Tibial nerve (tissue), 4 donors: ENCODE results near the gene BRD7. TPM values are rescaled to one million over a fixed set of nuclear protein-coding genes. Genes with fewer than 3 reads are reported as not detected.

Experiments used
- DNase-seq, 2 donors: peaks; one replicate each; pipeline ENCODE4 v3.0.0-alpha.2; 2019; ENCODE audit warnings: low spot score in 2 of 2
- H3K27ac ChIP-seq, 4 donors: fragments of 200-600 bp; sonication (generic) in 3 of 4; one replicate each; pipeline ENCODE4 v1.5.1; 2017 to 2019; ENCODE audit warnings: mild to moderate bottlenecking in 1 of 4
- H3K27me3 ChIP-seq, 2 donors: fragments of 200-600 bp; sonication (generic) in 1 of 2; one replicate each; pipeline versions ENCODE4 v1.5.1 to v1.6.0; 2017 to 2019
- H3K36me3 ChIP-seq, 3 donors: fragments of 200-600 bp; sonication (generic); one replicate each; pipeline ENCODE4 v1.5.1; 2018 to 2019
- H3K4me1 ChIP-seq, 4 donors: fragments of 200-600 bp; sonication (generic) in 3 of 4; one replicate each; pipeline ENCODE4 v1.5.1; 2017 to 2019
- H3K4me3 ChIP-seq, 4 donors: fragments of 200-600 bp; sonication (generic) in 3 of 4; one replicate each; pipeline ENCODE4 v1.5.1; 2017 to 2019; ENCODE audit warnings: mild to moderate bottlenecking in 1 of 4, moderate library complexity in 1 of 4
- H3K9me3 ChIP-seq, 4 donors: fragments of 200-600 bp; sonication (generic) in 3 of 4; one replicate each; pipeline ENCODE4 v1.5.1; 2017 to 2019
- EP300 ChIP-seq, 2 donors: sonication (generic); formaldehyde crosslinking; IDR thresholded peaks; one replicate each; pipeline ENCODE4 v1.6.1; 2017; ENCODE audit warnings: antibody characterized with exemption in 2 of 2, mild to moderate bottlenecking in 1 of 2
- POLR2A ChIP-seq, 2 donors: fragments of 450-650 bp; IDR thresholded peaks; one replicate each; pipeline ENCODE4 v1.6.1; 2017; ENCODE audit warnings: antibody characterized with exemption in 2 of 2, mild to moderate bottlenecking in 2 of 2, moderate library complexity in 2 of 2
- WGBS, 2 donors: methylation state at CpG; one replicate each; pipeline ENCODE4 v1.1.5; 2018; 5-methylcytosine and 5-hydroxymethylcytosine counted together
- total RNA-seq, 4 donors: library from RNA; depleted of rRNA; stranded (reverse); fragments of >200 nt; gene quantifications; one replicate each; pipeline ENCODE4 v1.1.0, GENCODE V29; 2016
- TF ChIP-seq, protein P1 (sequence below), 5 experiments: fragments of 200-600 bp in 3 of 5; fragments of 450-650 bp in 2 of 5; sonication (generic) in 3 of 5; IDR thresholded peaks; one replicate each; pipeline ENCODE4 v1.5.1; 2016 to 2019; ENCODE audit warnings: antibody characterized with exemption in 5 of 5, mild to moderate bottlenecking in 3 of 5, moderate library complexity in 2 of 5

BRD7 gene
- total RNA-seq: 10 to 100 TPM; 35.4 to 55.7 (median 41.6) TPM

GRCh38 chr16:50368410-50369132 is at the start of gene BRD7:
Gene BRD7 (minus strand): TSS chr16:50368988. CDS start chr16:50368774, 214 bp downstream.
- peaks cover 2 to 49% (median 26%) of the 10 kb centered on the region in 4 donors for H3K4me1 ChIP-seq
- no peaks in the 10 kb centered on the region for H3K9me3 ChIP-seq
- peak; percentile 27 to 32 for DNase-seq
- H3K36me3 ChIP-seq: peaks cover 0 to 13% (median 0%) of the 10 kb centered on the region in 3 donors
- peak within 1 kb of the TSS; percentile 71 to 95 (median 84) for H3K4me3 ChIP-seq
- peak within 1 kb of the TSS; percentile 28 to 87 (median 83) for H3K27ac ChIP-seq
- no peak for TF ChIP-seq POLR2A (IDR thresholded peaks at IDR 0.05)
- TF ChIP-seq, protein P1, sequence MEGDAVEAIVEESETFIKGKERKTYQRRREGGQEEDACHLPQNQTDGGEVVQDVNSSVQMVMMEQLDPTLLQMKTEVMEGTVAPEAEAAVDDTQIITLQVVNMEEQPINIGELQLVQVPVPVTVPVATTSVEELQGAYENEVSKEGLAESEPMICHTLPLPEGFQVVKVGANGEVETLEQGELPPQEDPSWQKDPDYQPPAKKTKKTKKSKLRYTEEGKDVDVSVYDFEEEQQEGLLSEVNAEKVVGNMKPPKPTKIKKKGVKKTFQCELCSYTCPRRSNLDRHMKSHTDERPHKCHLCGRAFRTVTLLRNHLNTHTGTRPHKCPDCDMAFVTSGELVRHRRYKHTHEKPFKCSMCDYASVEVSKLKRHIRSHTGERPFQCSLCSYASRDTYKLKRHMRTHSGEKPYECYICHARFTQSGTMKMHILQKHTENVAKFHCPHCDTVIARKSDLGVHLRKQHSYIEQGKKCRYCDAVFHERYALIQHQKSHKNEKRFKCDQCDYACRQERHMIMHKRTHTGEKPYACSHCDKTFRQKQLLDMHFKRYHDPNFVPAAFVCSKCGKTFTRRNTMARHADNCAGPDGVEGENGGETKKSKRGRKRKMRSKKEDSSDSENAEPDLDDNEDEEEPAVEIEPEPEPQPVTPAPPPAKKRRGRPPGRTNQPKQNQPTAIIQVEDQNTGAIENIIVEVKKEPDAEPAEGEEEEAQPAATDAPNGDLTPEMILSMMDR (IDR thresholded peaks at IDR 0.05): peak; percentile 55 to 97 (median 73)
- WGBS, 2 donors: 0% methylated on average over 47 to 77 of the region's 109 CpGs
- no peaks in the 10 kb centered on the region for H3K27me3 ChIP-seq

- H3K27ac ChIP-seq: no peak overlapping the region
- WGBS, 2 donors: 71 to 76% methylated on average over 3 of the region's 3 CpGs
These were observed 47.6 kb upstream of the BRD7 start for GRCh38 chr16:50416388-50416787.

GRCh38 chr16:50414152-50414551 is 45.4 kb upstream of the BRD7 start:
- DNase-seq: no peak
- no peak overlapping the region for H3K4me3 ChIP-seq
- TF ChIP-seq, protein P1 (IDR thresholded peaks at IDR 0.05): no peak
- no peak for TF ChIP-seq EP300 (IDR thresholded peaks at IDR 0.05)
- TF ChIP-seq POLR2A (IDR thresholded peaks at IDR 0.05): no peak

More at GRCh38 chr16:50416388-50416787, 47.6 kb upstream of the BRD7 start:
- TF ChIP-seq EP300 (IDR thresholded peaks at IDR 0.05) (no peak), POLR2A (IDR thresholded peaks at IDR 0.05) (no peak)
- TF ChIP-seq, protein P1 (IDR thresholded peaks at IDR 0.05): no peak
- no peaks in the 10 kb centered on the region for H3K27me3 ChIP-seq
- no peak overlapping the region for H3K4me3 ChIP-seq
- H3K4me1 ChIP-seq: no peaks in the 10 kb centered on the region
- DNase-seq: no peak
- H3K9me3 ChIP-seq: peaks cover 0 to 58% (median 15%) of the 10 kb centered on the region in 4 donors
- no peaks in the 10 kb centered on the region for H3K36me3 ChIP-seq

DNA sequence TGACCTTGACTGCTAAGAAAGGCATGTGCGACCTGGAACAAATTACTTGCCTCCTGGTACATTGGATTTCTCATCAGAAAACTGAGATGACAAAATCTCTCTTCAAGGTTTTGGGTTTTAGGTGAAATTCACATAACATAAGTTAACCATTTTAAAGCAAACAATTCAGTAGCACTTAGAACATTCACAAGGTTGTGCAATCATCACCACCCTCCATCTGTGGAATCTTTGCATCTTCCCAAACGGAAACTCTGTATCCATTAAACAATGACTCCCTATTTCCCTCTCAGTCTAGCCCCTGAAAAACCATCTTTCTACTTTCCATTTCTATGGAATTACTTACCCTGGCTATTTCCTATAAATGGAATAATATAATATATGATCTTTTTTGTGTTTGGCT is 42.2 kb upstream of the BRD7 start:
- WGBS, 2 donors: 70% methylated on average over 2 of the region's 2 CpGs
- TF ChIP-seq POLR2A (IDR thresholded peaks at IDR 0.05) (no peak), EP300 (IDR thresholded peaks at IDR 0.05) (no peak)
- TF ChIP-seq, protein P1 (IDR thresholded peaks at IDR 0.05): no peak
- H3K36me3 ChIP-seq: no peaks in the 10 kb centered on the region

More at GRCh38 chr16:50414152-50414551, 45.4 kb upstream of the BRD7 start:
- H3K27ac ChIP-seq: no peak overlapping the region
- no peaks in the 10 kb centered on the region for H3K36me3 ChIP-seq
- no peaks in the 10 kb centered on the region for H3K27me3 ChIP-seq
- no peaks in the 10 kb centered on the region for H3K4me1 ChIP-seq
- peaks cover 0 to 39% (median 10%) of the 10 kb centered on the region in 4 donors for H3K9me3 ChIP-seq

DNA sequence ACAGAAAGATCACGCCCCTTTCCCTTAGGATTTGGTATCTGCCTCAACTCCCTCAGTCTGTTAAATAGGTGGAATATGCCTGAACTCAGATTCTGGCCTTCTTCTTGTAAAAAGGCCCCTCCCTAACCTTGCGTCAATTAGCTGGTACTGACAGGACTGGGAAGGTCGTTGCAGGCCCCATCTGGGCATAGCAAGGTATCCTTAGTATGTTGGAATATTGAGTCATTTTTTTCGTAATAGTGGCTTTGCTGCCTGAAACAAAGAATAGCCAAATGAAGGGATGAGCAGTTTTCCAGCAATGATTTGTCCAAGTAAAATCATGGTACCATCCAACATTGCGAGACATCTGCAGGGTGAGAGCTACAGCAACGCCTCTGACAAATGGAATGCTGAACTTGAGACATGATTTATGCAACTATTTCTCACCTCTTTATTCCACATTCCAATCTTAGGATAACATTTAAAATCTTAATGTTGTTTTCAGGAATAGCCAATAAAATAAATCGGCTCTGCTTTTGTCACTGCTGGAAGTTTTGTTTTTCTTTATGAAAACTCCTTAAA is 39.3 kb upstream of the BRD7 start:
- no peak overlapping the region for H3K27ac ChIP-seq
- no peak overlapping the region for H3K4me3 ChIP-seq
- no peaks in the 10 kb centered on the region for H3K36me3 ChIP-seq
- H3K9me3 ChIP-seq: peaks cover 0 to 2% (median 0%) of the 10 kb centered on the region in 4 donors
- no peak for TF ChIP-seq POLR2A (IDR thresholded peaks at IDR 0.05)
- TF ChIP-seq, protein P1 (IDR thresholded peaks at IDR 0.05): no peak
- TF ChIP-seq EP300 (IDR thresholded peaks at IDR 0.05): no peak
- WGBS, 2 donors: 66 to 74% methylated on average over 7 of the region's 7 CpGs
- no peaks in the 10 kb centered on the region for H3K27me3 ChIP-seq
- no peak for DNase-seq
- no peaks in the 10 kb centered on the region for H3K4me1 ChIP-seq

More for the DNA sequence above, 42.2 kb upstream of the BRD7 start:
- Histone ChIP-seq H3K9me3 (peaks cover 0 to 8% (median 1%) of the 10 kb centered on the region in 4 donors), H3K27ac (no peak overlapping the region), H3K4me3 (no peak overlapping the region), H3K4me1 (no peaks in the 10 kb centered on the region), H3K27me3 (no peaks in the 10 kb centered on the region)
- DNase-seq: no peak
